Medulla oblongata (tissue), 1 donor: ENCODE measurements around the gene CCR6.

Experiments used
- DNase-seq: peaks from one replicate; pipeline ENCODE4 v3.0.0-alpha.2; 2015; ENCODE audit errors: extremely low spot score

The CCR6 gene

GRCh38 chr6:167098825-167099225, 24.1 kb upstream of the CCR6 start:
- no peak for DNase-seq

GRCh38 chr6:167099707-167100106, 23.2 kb upstream of the CCR6 start:
- no peak for DNase-seq

GRCh38 chr6:167100241-167100674, 22.6 kb upstream of the CCR6 start:
- DNase-seq = no peak

- no peak for DNase-seq
These were observed 20.6 kb upstream of the CCR6 start for GRCh38 chr6:167102318-167102717.

- DNase-seq = no peak
These were observed 19.6 kb upstream of the CCR6 start for GRCh38 chr6:167103041-167103891.

- DNase-seq = no peak
These were observed 18.5 kb upstream of the CCR6 start for GRCh38 chr6:167104388-167104787.

- DNase-seq = no peak
These were observed 17.8 kb upstream of the CCR6 start for GRCh38 chr6:167105060-167105459.

- DNase-seq = no peak
These were observed 16.5 kb upstream of the CCR6 start for GRCh38 chr6:167106406-167106805.

- DNase-seq = no peak
These were observed 15.1 kb upstream of the CCR6 start for GRCh38 chr6:167107787-167108186.

- no peak for DNase-seq
These were observed 14.6 kb upstream of the CCR6 start for GRCh38 chr6:167108278-167108677.

GRCh38 chr6:167109651-167110050, 13.2 kb upstream of the CCR6 start:
- no peak for DNase-seq

GRCh38 chr6:167111597-167111996, 11.3 kb upstream of the CCR6 start:
- no peak for DNase-seq

- DNase-seq = no peak
These were observed 10.5 kb upstream of the CCR6 start for GRCh38 chr6:167112421-167112820.

- no peak for DNase-seq
These were observed 9.7 kb upstream of the CCR6 start for GRCh38 chr6:167113047-167113754.

GRCh38 chr6:167113935-167114910, 8.7 kb upstream of the CCR6 start:
- DNase-seq = no peak

GRCh38 chr6:167115054-167115453, 7.8 kb upstream of the CCR6 start:
- no peak for DNase-seq

- no peak for DNase-seq
These were observed 6.6 kb upstream of the CCR6 start for GRCh38 chr6:167116109-167116837.

- no peak for DNase-seq
These were observed 6.1 kb upstream of the CCR6 start for GRCh38 chr6:167116838-167117228.

- no peak for DNase-seq
These were observed 4.9 kb upstream of the CCR6 start for GRCh38 chr6:167118006-167118405.

GRCh38 chr6:167118839-167119238, 4.1 kb upstream of the CCR6 start:
- DNase-seq = no peak
